ENCODE results near the gene UCP3. TPM values are rescaled to one million over a fixed set of nuclear protein-coding genes. Genes with fewer than 3 reads are reported as not detected.
A peak's percentile ranks its signal among the peaks of the same experiment; 100 is the strongest.

Gene UCP3
- total and polyA plus RNA-seq, 9 donors, result 0.70 to 2.2 (median 1.1) TPM

DNA sequence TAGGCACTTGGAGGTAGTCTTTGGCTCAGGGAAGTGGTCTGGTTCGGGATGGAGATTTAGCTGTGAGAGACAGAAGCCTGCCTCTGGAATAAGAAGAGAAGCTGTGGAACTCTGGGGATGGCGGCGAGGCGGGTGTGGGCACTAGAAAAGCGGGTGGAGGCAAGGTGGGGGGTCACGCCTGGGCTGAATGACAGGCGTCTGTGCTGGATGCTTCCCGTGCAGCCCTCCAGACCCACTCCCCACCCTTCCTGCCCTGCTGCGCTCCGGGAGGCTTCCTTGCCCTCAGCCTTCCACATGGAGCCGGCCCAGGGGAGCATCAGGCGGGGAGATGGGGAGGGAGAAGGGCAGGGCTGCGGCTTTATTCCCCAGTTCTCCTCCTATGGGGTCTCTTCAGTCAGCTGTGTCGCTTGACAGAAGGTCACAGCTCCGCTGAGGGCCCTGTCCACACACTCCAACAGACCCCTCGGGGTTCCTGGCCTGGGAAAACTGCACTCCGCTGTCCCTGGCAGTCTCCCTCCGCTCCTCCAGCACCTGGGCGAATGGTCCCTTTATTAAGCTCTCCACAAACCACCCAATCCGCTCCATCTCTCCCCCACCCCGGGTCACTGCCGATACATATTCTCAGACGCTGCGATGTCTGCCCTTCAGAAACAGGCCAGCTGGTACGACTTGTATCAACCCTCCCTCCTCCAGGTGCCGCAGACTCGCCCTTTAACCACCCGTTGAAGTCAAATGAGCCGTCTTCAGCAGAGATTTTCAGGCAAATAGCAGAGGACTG is 51.8 kb downstream of the UCP3 start:
- DNase-seq, result no peak
- TF ChIP-seq, protein P1, sequence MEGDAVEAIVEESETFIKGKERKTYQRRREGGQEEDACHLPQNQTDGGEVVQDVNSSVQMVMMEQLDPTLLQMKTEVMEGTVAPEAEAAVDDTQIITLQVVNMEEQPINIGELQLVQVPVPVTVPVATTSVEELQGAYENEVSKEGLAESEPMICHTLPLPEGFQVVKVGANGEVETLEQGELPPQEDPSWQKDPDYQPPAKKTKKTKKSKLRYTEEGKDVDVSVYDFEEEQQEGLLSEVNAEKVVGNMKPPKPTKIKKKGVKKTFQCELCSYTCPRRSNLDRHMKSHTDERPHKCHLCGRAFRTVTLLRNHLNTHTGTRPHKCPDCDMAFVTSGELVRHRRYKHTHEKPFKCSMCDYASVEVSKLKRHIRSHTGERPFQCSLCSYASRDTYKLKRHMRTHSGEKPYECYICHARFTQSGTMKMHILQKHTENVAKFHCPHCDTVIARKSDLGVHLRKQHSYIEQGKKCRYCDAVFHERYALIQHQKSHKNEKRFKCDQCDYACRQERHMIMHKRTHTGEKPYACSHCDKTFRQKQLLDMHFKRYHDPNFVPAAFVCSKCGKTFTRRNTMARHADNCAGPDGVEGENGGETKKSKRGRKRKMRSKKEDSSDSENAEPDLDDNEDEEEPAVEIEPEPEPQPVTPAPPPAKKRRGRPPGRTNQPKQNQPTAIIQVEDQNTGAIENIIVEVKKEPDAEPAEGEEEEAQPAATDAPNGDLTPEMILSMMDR (IDR thresholded peaks at IDR 0.05), result no peak
- TF ChIP-seq EP300 (IDR thresholded peaks at IDR 0.05), result no peak
- no peak for TF ChIP-seq POLR2A (IDR thresholded peaks at IDR 0.05)
- Histone ChIP-seq H3K4me1 (ENCODE audit: insufficient read depth) (no peaks in the 10 kb centered on the region), H3K27ac (no peak overlapping the region), H3K4me3 (no peak overlapping the region), H3K27me3 (no peaks in the 10 kb centered on the region), H3K9me3 (no peaks in the 10 kb centered on the region), H3K36me3 (no peaks in the 10 kb centered on the region)
- WGBS, 3 donors, result 48 to 53% (median 53%) methylated on average over 28 to 29 of the region's 29 CpGs
- intact Hi-C loops (cut with DNase I), result no loop called here

DNA sequence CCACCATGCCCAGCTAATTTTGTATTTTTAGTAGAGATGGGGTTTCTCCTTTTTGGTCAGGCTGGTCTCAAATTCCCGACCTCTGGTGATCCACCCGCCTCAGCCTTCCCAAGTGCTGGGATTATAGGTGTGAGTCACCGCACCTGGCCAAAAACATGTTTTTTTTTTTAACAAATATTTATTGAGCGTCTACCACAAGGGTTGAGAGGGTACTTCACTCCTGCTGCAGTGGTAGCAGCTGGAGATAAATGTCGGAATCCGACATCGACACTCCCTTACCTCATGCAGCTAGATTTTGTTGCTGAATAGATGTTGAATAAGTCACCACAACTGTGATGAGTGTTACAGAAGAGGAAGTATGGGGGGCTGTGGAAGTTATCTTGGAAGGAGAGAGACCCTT is 57.1 kb downstream of the UCP3 start:
- H3K36me3 ChIP-seq, result no peaks in the 10 kb centered on the region
- intact Hi-C loops (cut with DNase I), result no loop called here
- no peaks in the 10 kb centered on the region for H3K9me3 ChIP-seq
- H3K4me3 ChIP-seq, result no peak overlapping the region
- 80 to 91% (median 89%) methylated on average over 7 of the region's 7 CpGs for WGBS, 3 donors
- TF ChIP-seq, protein P1 (IDR thresholded peaks at IDR 0.05), result no peak
- no peak for TF ChIP-seq POLR2A (IDR thresholded peaks at IDR 0.05)
- TF ChIP-seq EP300 (IDR thresholded peaks at IDR 0.05), result no peak
- DNase-seq, result no peak
- no peak overlapping the region for H3K27ac ChIP-seq
- no peaks in the 10 kb centered on the region for H3K27me3 ChIP-seq
- H3K4me1 ChIP-seq (ENCODE audit: insufficient read depth), result no peaks in the 10 kb centered on the region

- Histone ChIP-seq H3K9me3 (no peaks in the 10 kb centered on the region), H3K27ac (no peak within 1 kb of the TSS), H3K4me3 (no peak within 1 kb of the TSS), H3K4me1 (ENCODE audit: insufficient read depth) (no peaks in the 10 kb centered on the region), H3K36me3 (no peaks in the 10 kb centered on the region), H3K27me3 (no peaks in the 10 kb centered on the region)
- TF ChIP-seq EP300 (IDR thresholded peaks at IDR 0.05) (no peak), POLR2A (IDR thresholded peaks at IDR 0.05) (no peak)
- TF ChIP-seq, protein P1 (IDR thresholded peaks at IDR 0.05), result no peak
- intact Hi-C loops (cut with DNase I), result no loop called here
- peak in 2 of 5 donors; percentile 40 to 51 for DNase-seq
- 79 to 86% (median 80%) methylated on average over 12 of the region's 12 CpGs for WGBS, 3 donors
These were observed 57.8 kb downstream of the UCP3 start, which contains the start of gene DNAJB13 for GRCh38 chr11:73950869-73951710. DNAJB13 (plus strand) TSS chr11:73951026; CDS start chr11:73951070, 44 bp downstream.

Other genes with a start within 250 kb of the UCP3 start
- gene RAB6A, start 248.0 kb downstream of the UCP3 start, total RNA-seq, result 100 to 1,000 TPM in 5 of 7 donors, 10 to 100 TPM in 2; 96.5 to 128 (median 102) TPM
- gene RAB6A, start 248.0 kb downstream of the UCP3 start, polyA plus RNA-seq, result 100 to 1,000 TPM in 1 of 2 donors, 10 to 100 TPM in 1; 55.9 to 127 TPM
- 10 to 100 TPM; 18.7 to 32.9 (median 26.3) TPM for gene MRPL48, start 221.2 kb downstream of the UCP3 start, total RNA-seq
- 10 to 100 TPM; 30.4 to 33.4 TPM for gene MRPL48, start 221.2 kb downstream of the UCP3 start, polyA plus RNA-seq
- 10 to 100 TPM; 47.6 to 72.5 (median 53.8) TPM for gene COA4, start 132.2 kb downstream of the UCP3 start, total RNA-seq
- gene COA4, start 132.2 kb downstream of the UCP3 start, polyA plus RNA-seq, result 10 to 100 TPM; 55.7 to 61.4 TPM
- gene PAAF1, start 132.1 kb downstream of the UCP3 start, total RNA-seq, result 10 to 100 TPM in 6 of 7 donors, 1 to 10 TPM in 1; 9.5 to 28.7 (median 18.3) TPM
- gene PAAF1, start 132.1 kb downstream of the UCP3 start, polyA plus RNA-seq, result 10 to 100 TPM; 17.4 to 48.0 TPM
- 10 to 100 TPM in 1 of 7 donors, 1 to 10 TPM in 3, under 1 TPM in 2, not detected in 1; 0.48 to 23.3 (median 2.5) TPM for gene DNAJB13, start 58.1 kb downstream of the UCP3 start, total RNA-seq
- gene DNAJB13, start 58.1 kb downstream of the UCP3 start, polyA plus RNA-seq, result under 1 TPM in 1 of 2 donors, not detected in 1; 0.36 TPM
- gene UCP2, start 26.2 kb downstream of the UCP3 start, total RNA-seq, result 10 to 100 TPM in 5 of 7 donors, 1 to 10 TPM in 2; 3.7 to 86.9 (median 16.5) TPM
- 10 to 100 TPM in 1 of 2 donors, 1 to 10 TPM in 1; 4.9 to 31.5 TPM for gene UCP2, start 26.2 kb downstream of the UCP3 start, polyA plus RNA-seq
- 10 to 100 TPM in 6 of 7 donors, 1 to 10 TPM in 1; 9.4 to 33.5 (median 20.5) TPM for gene C2CD3, start 161.9 kb upstream of the UCP3 start, total RNA-seq
- gene C2CD3, start 161.9 kb upstream of the UCP3 start, polyA plus RNA-seq, result 10 to 100 TPM in 1 of 2 donors, 1 to 10 TPM in 1; 9.3 to 17.5 TPM
- 10 to 100 TPM; 31.5 to 42.2 (median 35.8) TPM for gene PPME1, start 162.2 kb upstream of the UCP3 start, total RNA-seq
- gene PPME1, start 162.2 kb upstream of the UCP3 start, polyA plus RNA-seq, result 10 to 100 TPM; 19.6 to 39.1 TPM